Esophagus (tissue), 2 donors: ENCODE data around the gene MORF4L1. TPM values are rescaled to one million over a fixed set of nuclear protein-coding genes. Genes with fewer than 3 reads are reported as not detected.
A peak's percentile ranks its signal among the peaks of the same experiment; 100 is the strongest.
"Not testable (repeated sequence)": the region's sequence is repeated elsewhere in the genome, so short reads cannot be mapped to it uniquely, and the experiment has no call there.

Experiments used
- H3K27ac ChIP-seq, 2 donors: one replicate each; pipeline ENCODE4 v1.5.1; 2013; ENCODE audit warnings: low read depth in 2 of 2, mild to moderate bottlenecking in 2 of 2, inconsistent platforms in 1 of 2, low read length in 1 of 2, moderate library complexity in 1 of 2
- H3K27me3 ChIP-seq, 2 donors: one replicate each; pipeline ENCODE4 v1.6.1; 2013; ENCODE audit warnings: low read length in 2 of 2, control low read depth in 1 of 2, mild to moderate bottlenecking in 1 of 2; ENCODE audit not compliant: insufficient read depth in 2 of 2, control insufficient read depth in 1 of 2
- H3K36me3 ChIP-seq, 2 donors: one replicate each; pipeline ENCODE4 v1.6.1; 2013; ENCODE audit warnings: low read length in 1 of 2; ENCODE audit not compliant: control insufficient read depth in 2 of 2, insufficient read depth in 2 of 2
- H3K4me1 ChIP-seq, 2 donors: one replicate each; pipeline ENCODE4 v1.6.1; 2013; ENCODE audit warnings: low read length in 1 of 2; ENCODE audit not compliant: control insufficient read depth in 2 of 2, insufficient read depth in 2 of 2
- H3K4me3 ChIP-seq, 2 donors: one replicate each; pipeline ENCODE4 v1.5.1; 2013; ENCODE audit warnings: low read length in 2 of 2, mild to moderate bottlenecking in 2 of 2, low read depth in 1 of 2, moderate library complexity in 1 of 2
- H3K9me3 ChIP-seq, 2 donors: one replicate each; pipeline ENCODE4 v1.6.1; 2013; ENCODE audit warnings: mild to moderate bottlenecking in 2 of 2, low read depth in 1 of 2, low read length in 1 of 2, moderate library complexity in 1 of 2; ENCODE audit not compliant: control insufficient read depth in 2 of 2, insufficient read depth in 1 of 2
- WGBS, 2 donors: extraction: QIAGEN DNeasy Blood & Tissue Kit; methylation state at CpG; one replicate each; pipeline ENCODE4 v1.1.7; 2013; 5-methylcytosine and 5-hydroxymethylcytosine counted together
- polyA plus RNA-seq, 2 donors: library from polyadenylated mRNA; stranded (reverse); fragments of 200-250 nt; gene quantifications; one replicate each; pipeline ENCODE4 v1.2.3, GENCODE V29; 2013
- donor health status: healthy with polysubstance abuse.
- donor health status: Bipolar disorder and iron deficiency.

The MORF4L1 gene
- polyA plus RNA-seq, 2 donors = 47.6 to 126 TPM

- no peaks in the 10 kb centered on the region for H3K36me3 ChIP-seq
- no peaks in the 10 kb centered on the region for H3K27me3 ChIP-seq
- peak overlapping the region; percentile 100 for H3K27ac ChIP-seq
- peak overlapping the region; percentile 97 for H3K4me3 ChIP-seq
- WGBS, 2 donors = 0 to 1% methylated on average over 38 of the region's 38 CpGs
- no peaks in the 10 kb centered on the region for H3K9me3 ChIP-seq
- H3K4me1 ChIP-seq = peaks cover 0 to 1% of the 10 kb centered on the region in 2 donors
Observed at GRCh38 chr15:78873793-78874765, 1.4 kb downstream of the MORF4L1 start.

GRCh38 chr15:78875107-78875914, 2.6 kb downstream of the MORF4L1 start:
- peak overlapping the region in 1 of 2 donors; percentile 97 for H3K4me3 ChIP-seq
- no peaks in the 10 kb centered on the region for H3K36me3 ChIP-seq
- H3K9me3 ChIP-seq = no peaks in the 10 kb centered on the region
- 41 to 47% methylated on average over 22 of the region's 22 CpGs for WGBS, 2 donors
- no peak overlapping the region for H3K27ac ChIP-seq
- peaks cover 0 to 4% of the 10 kb centered on the region in 2 donors for H3K4me1 ChIP-seq
- no peaks in the 10 kb centered on the region for H3K27me3 ChIP-seq

- H3K9me3 ChIP-seq, H3K36me3 ChIP-seq, H3K4me3 ChIP-seq, H3K4me1 ChIP-seq, H3K27ac ChIP-seq, H3K27me3 ChIP-seq: not testable (repeated sequence)
- 73% methylated on average over 14 of the region's 14 CpGs for WGBS, 2 donors
Observed at GRCh38 chr15:78876954-78877353, 4.3 kb downstream of the MORF4L1 start.

- H3K4me3 ChIP-seq = no peak overlapping the region
- 39 to 41% methylated on average over 1 of the region's 1 CpG for WGBS, 2 donors
Observed at GRCh38 chr15:78878356-78878755, 5.7 kb downstream of the MORF4L1 start.

GRCh38 chr15:78879517-78880241, 7.0 kb downstream of the MORF4L1 start:
- Histone ChIP-seq H3K4me1 (peaks cover 0 to 4% of the 10 kb centered on the region in 2 donors), H3K9me3 (no peaks in the 10 kb centered on the region), H3K27me3 (no peaks in the 10 kb centered on the region), H3K36me3 (peaks cover 0 to 2% of the 10 kb centered on the region in 2 donors), H3K27ac (no peak overlapping the region), H3K4me3 (no peak overlapping the region)
- WGBS, 2 donors = 19 to 25% methylated on average over 6 of the region's 6 CpGs

More at GRCh38 chr15:78878356-78878755, 5.7 kb downstream of the MORF4L1 start:
- no peaks in the 10 kb centered on the region for H3K27me3 ChIP-seq
- H3K4me1 ChIP-seq = peaks cover 0 to 4% of the 10 kb centered on the region in 2 donors
- H3K27ac ChIP-seq = no peak overlapping the region
- peaks cover 0 to 2% of the 10 kb centered on the region in 2 donors for H3K36me3 ChIP-seq
- no peaks in the 10 kb centered on the region for H3K9me3 ChIP-seq

- Histone ChIP-seq H3K4me3 (no peak overlapping the region), H3K4me1 (peaks cover 0 to 4% of the 10 kb centered on the region in 2 donors), H3K9me3 (no peaks in the 10 kb centered on the region), H3K27me3 (no peaks in the 10 kb centered on the region), H3K27ac (no peak overlapping the region), H3K36me3 (peaks cover 0 to 2% of the 10 kb centered on the region in 2 donors)
Observed at GRCh38 chr15:78880242-78880533, 7.5 kb downstream of the MORF4L1 start.

- Histone ChIP-seq H3K27ac (no peak overlapping the region), H3K36me3 (peaks cover 0 to 2% of the 10 kb centered on the region in 2 donors), H3K27me3 (no peaks in the 10 kb centered on the region), H3K9me3 (no peaks in the 10 kb centered on the region), H3K4me1 (peaks cover 0 to 4% of the 10 kb centered on the region in 2 donors), H3K4me3 (no peak overlapping the region)
- 80 to 86% methylated on average over 1 of the region's 1 CpG for WGBS, 2 donors
Observed at GRCh38 chr15:78880813-78881212, 8.1 kb downstream of the MORF4L1 start.

- H3K27ac ChIP-seq = no peak overlapping the region
- H3K36me3 ChIP-seq = peaks cover 0 to 2% of the 10 kb centered on the region in 2 donors
- H3K9me3 ChIP-seq = no peaks in the 10 kb centered on the region
- H3K4me3 ChIP-seq = no peak overlapping the region
- H3K4me1 ChIP-seq = peaks cover 0 to 4% of the 10 kb centered on the region in 2 donors
- 67 to 76% methylated on average over 1 of the region's 1 CpG for WGBS, 2 donors
- H3K27me3 ChIP-seq = no peaks in the 10 kb centered on the region
Observed at GRCh38 chr15:78881681-78882080, 9.0 kb downstream of the MORF4L1 start.

- Histone ChIP-seq H3K27ac (no peak overlapping the region), H3K4me3 (no peak overlapping the region), H3K4me1 (no peaks in the 10 kb centered on the region), H3K9me3 (no peaks in the 10 kb centered on the region), H3K36me3 (peaks cover 0 to 8% of the 10 kb centered on the region in 2 donors), H3K27me3 (no peaks in the 10 kb centered on the region)
- 85% methylated on average over 4 of the region's 4 CpGs for WGBS, 2 donors
Observed at GRCh38 chr15:78889000-78889399, 16.3 kb downstream of the MORF4L1 start.
